ENCODE results near the gene CDHR3.

DNA sequence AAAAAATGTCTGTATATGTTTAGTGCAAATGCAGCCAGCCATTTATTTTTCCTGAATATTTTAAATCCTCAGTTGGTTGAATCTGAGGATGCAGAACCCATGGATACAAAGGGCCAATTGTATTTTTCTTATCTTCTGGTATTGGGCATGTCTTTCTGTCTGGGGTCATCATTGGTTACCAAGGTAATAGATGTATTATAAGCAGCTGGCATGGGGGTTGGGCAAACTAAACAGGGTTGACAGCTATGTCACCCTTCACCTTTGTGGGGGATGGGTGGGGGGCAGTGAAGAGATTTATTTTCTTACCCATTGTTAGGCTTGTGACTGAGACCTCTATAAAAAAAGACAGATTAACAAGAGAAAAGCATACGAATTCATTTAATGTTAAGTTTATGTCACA, 38.8 kb downstream of the CDHR3 start:
- TF ChIP-seq, protein P1, sequence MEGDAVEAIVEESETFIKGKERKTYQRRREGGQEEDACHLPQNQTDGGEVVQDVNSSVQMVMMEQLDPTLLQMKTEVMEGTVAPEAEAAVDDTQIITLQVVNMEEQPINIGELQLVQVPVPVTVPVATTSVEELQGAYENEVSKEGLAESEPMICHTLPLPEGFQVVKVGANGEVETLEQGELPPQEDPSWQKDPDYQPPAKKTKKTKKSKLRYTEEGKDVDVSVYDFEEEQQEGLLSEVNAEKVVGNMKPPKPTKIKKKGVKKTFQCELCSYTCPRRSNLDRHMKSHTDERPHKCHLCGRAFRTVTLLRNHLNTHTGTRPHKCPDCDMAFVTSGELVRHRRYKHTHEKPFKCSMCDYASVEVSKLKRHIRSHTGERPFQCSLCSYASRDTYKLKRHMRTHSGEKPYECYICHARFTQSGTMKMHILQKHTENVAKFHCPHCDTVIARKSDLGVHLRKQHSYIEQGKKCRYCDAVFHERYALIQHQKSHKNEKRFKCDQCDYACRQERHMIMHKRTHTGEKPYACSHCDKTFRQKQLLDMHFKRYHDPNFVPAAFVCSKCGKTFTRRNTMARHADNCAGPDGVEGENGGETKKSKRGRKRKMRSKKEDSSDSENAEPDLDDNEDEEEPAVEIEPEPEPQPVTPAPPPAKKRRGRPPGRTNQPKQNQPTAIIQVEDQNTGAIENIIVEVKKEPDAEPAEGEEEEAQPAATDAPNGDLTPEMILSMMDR (IDR thresholded peaks at IDR 0.05; ENCODE audit: low read length), result no peak
- TF ChIP-seq EZH2phosphoT487 (IDR thresholded peaks at IDR 0.05; ENCODE audit: low read length), result no peak
